Islet precursor cell (in vitro differentiated cells): ENCODE data around the gene ARL8A.

Source experiments
- DNase-seq: peaks from one replicate; pipeline ENCODE4 v3.0.0-alpha.2; 2018

The ARL8A gene

GRCh38 chr1:202107801-202108731 is 36.5 kb downstream of the ARL8A start:
- DNase-seq, result peak; percentile 57

GRCh38 chr1:202107321-202107761 is 37.2 kb downstream of the ARL8A start:
- DNase-seq, result peak; percentile 56

GRCh38 chr1:202106340-202107254 is 37.9 kb downstream of the ARL8A start:
- DNase-seq, result peak; percentile 72

DNA sequence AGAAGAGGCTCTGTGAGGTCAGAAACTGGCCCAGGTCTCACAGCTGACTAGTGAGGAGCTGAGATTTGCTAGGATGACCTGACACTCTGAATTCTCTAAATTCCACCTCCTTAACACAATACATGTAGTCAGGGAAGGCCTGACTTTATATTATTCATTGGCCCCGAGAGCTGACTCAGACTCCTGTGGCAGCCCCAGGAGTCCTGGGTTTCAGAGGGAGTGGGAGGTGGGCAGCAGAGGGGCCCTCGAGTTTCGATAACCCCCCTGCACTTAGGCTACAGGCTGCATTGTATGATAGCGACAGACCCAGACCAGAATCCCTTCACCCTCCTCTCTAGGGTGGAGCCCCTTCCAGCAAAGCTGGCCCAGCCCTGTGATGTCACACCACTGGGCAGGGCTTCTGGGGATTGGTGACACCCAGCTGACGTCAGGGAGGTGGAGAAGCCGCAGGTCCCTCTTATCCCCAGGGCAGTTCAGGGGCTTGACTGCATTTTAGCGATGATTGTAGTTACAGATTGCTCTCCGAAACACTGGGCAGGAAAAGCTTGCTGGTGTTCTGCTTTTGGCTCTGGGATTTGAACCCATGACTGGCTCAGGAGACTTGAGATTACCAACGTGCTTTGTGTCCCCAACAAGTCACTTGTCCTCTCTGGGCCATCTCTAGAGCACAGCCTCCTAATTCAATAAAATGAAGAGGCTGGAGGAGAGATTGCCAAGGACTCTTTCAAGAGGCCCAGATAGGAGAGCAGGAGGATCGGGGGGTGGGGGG is 38.8 kb downstream of the ARL8A start:
- peak; percentile 97 for DNase-seq

DNA sequence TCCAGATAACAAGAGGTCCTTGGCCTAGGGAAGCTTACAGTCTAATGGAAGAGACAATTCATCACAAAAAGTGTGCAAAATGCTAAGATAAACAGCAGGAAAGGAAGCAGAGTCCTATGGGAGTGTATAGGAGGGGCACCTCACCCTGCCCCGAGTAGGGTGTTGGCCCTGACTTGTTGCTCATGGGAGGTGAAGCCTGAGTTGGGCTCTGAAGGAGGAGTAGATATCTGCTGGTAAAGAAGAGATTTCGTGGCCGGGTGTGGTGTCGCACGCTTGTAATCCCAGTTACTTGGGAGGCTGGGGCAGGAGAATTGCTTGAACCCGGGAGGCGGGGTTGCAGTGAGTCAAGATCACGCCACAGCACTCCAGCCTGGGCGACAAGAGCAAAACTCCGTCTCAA is 40.5 kb downstream of the ARL8A start:
- no peak for DNase-seq

- no peak for DNase-seq
These were observed 43.4 kb downstream of the ARL8A start for GRCh38 chr1:202101184-202101583.

DNA sequence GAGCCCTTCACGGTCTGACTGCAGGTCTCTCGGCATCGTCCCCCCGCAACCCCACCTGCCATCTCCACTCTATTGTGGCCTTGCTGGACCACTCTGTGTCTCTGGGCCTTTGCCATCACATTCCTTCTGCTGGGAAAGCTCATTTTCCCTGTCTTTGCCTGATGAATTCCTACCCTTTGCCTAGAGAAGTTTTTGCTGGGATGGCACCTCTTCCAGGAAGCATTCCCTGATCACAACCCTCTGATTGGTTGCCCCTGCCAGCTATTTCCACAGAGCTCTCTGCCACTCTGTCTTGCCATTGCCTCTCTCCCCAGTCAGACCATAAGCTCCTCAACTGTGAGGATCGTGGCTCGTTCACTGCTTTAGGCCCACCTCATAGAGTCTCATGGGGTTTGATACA is 50.7 kb downstream of the ARL8A start:
- DNase-seq, result no peak

DNA sequence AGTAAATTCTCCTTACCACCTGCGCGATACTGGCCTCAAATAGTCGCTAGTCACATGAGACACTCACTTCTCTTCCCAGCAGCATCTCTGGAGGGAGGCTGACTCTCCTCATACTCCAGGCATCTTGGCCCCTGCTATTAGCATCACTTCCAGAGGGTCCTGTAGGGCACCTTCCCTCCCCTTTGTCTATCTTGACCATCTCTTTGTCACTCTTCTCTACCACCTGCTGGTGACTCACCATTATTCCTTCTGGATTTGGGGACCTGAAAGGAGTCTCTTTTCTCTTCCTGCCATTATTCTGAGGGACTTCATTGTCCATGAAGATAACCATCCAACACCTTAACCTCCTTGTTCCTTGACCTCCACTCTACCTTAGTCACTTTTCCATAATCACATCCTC is 53.5 kb downstream of the ARL8A start:
- no peak for DNase-seq

GRCh38 chr1:202088206-202088605 is 56.3 kb downstream of the ARL8A start:
- no peak for DNase-seq

- no peak for DNase-seq
These were observed 57.8 kb downstream of the ARL8A start for GRCh38 chr1:202086579-202087350.

- no peak for DNase-seq
These were observed 58.7 kb downstream of the ARL8A start for GRCh38 chr1:202085682-202086373.

DNA sequence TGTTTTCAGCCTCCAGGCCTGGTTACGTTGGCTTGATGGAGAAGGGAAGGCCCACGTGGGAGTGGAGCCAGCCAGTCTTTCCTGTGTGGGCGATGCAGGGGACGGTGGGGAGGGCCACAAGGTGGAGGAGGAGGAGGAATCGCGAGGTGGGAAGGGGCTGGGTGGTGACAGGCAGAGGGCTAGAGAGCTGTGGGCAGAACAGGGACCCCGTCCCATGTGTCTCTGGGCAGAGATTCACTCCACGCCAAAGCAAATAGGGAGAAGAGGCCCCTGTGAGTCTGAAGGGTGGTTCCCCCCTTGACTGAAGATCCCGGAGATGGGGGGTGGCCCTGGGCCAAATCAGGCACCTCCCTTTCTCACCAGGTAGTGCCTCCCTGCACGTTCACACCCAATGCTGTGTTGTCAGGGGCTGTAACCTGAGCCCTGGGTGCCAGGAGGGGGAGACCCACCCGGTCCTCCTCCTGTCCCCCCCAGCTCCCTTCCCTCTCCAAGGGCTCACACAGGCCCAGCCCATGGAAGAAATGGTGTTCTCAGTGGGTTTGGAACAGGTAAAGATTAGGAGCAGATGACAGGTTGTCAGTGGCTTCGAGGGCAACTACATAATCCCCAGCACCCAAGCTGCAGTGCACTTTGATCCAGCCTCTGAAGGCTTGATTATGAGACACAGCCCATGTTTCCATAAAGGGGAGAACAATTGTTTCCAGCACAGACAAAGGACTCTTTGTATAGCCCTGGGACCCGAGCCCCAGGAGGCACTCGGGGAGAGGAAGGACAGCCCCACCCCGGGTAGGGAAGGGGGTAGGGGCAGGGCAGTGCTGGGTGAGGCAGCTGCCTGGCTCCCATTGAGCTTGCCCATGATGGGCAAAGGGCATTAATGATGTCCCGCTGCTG is 59.5 kb downstream of the ARL8A start:
- DNase-seq, result no peak
